ENCODE results near the gene RFWD3. TPM values are rescaled to one million over a fixed set of nuclear protein-coding genes. Genes with fewer than 3 reads are reported as not detected.

Gene RFWD3, protein sequence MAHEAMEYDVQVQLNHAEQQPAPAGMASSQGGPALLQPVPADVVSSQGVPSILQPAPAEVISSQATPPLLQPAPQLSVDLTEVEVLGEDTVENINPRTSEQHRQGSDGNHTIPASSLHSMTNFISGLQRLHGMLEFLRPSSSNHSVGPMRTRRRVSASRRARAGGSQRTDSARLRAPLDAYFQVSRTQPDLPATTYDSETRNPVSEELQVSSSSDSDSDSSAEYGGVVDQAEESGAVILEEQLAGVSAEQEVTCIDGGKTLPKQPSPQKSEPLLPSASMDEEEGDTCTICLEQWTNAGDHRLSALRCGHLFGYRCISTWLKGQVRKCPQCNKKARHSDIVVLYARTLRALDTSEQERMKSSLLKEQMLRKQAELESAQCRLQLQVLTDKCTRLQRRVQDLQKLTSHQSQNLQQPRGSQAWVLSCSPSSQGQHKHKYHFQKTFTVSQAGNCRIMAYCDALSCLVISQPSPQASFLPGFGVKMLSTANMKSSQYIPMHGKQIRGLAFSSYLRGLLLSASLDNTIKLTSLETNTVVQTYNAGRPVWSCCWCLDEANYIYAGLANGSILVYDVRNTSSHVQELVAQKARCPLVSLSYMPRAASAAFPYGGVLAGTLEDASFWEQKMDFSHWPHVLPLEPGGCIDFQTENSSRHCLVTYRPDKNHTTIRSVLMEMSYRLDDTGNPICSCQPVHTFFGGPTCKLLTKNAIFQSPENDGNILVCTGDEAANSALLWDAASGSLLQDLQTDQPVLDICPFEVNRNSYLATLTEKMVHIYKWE
- total RNA-seq: 12.6 and 18.6 TPM in 2 replicates

DNA sequence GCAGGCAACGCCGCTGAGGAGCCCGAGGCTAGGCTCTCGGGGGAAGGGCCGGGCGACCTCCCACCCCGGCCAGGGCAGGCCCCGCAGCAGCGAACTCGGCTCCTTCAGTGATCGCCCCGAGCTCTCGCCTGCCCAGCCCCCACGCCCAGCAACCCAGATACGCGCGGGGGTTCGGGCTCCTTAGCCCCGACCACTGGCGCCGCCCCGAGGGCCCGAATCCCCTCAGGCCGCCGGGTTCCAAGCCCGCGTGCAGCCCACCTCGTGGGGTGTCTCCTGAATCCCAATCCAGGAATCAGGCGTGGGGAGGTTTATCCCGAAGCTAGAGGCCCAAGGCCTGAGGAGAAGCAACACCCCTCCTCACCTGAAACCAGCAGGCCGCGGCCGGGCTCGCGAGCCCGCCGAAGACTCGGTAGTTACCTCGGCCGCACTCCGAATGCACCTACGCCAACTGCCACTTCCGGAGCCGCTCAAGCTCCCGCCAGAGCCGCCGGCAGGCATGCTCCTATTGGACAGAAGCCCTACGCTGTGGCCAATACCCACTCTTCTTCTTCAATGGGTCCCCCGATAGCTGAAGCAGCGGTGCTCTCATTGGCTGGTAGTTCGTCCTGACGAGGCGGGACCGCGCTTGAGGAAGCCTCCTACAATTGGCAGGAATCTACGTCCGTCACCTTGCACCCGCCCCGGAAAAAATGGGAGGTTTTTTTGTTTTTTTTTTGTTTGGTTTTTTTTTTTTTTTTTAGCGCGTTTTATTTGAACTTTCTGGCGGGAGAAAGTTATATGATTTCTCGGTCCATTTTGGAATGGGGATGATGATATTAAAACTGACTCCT, at the start of gene RFWD3:
TSS of gene RFWD3 (minus strand) at position 453 of the 830 bp plus-strand sequence. CDS start 5,428 bp downstream, outside the sequence.

GRCh38 chr16:74700438-74701225, 34.0 kb upstream of the RFWD3 start, which contains the start of gene MLKL:
MLKL (minus strand) TSS chr16:74700862; CDS start chr16:74695757, 5,105 bp downstream.

GRCh38 chr16:74606521-74607309, 60.0 kb downstream of the RFWD3 start, which contains the start of gene GLG1:
GLG1 (minus strand) TSS chr16:74607114; CDS start chr16:74607094, 20 bp downstream.

Other genes starting within 250 kb of the RFWD3 start
- 2.4 TPM in 1 of 2 replicates, not detected in the other for gene CLEC18B, start 245.4 kb downstream of the RFWD3 start, total RNA-seq
- gene GLG1, start 59.8 kb downstream of the RFWD3 start, total RNA-seq: 51.8 and 57.5 TPM in 2 replicates
- gene MLKL, start 34.0 kb upstream of the RFWD3 start, total RNA-seq: 6.6 and 8.7 TPM in 2 replicates
- 1.9 and 3.4 TPM in 2 replicates for gene FA2H, start 107.9 kb upstream of the RFWD3 start, total RNA-seq

All from tracheal epithelial cell (primary cell).